NCI-H748 (cell line): ENCODE data around the gene KRT86.

Experiments
- DNase-seq: peaks from one replicate; lab custom pipeline; 2025; ENCODE audit not compliant: unreplicated experiment; lab: John Stamatoyannopoulos, UW

Gene KRT86

DNA sequence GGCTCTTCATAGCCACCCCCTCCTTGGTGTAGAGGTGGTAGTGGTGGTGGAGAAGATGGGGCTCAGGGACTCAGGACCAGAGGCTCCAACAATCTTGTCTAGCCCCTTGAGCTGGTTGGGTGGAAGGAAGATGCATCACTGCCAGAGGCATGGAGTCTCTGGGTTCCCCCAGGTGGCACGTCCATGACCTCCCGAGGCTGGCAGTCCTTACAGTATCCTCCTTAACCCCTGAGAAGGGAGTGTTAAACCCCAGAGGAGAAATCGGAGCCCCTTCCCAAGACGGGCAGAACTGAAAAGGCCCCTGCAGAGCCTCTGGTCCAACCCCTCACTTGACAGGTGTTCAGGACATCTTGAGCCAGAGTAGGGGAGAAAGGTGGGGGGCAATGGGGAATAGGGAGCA, 37.6 kb downstream of the KRT86 start:
- DNase-seq = no peak

DNA sequence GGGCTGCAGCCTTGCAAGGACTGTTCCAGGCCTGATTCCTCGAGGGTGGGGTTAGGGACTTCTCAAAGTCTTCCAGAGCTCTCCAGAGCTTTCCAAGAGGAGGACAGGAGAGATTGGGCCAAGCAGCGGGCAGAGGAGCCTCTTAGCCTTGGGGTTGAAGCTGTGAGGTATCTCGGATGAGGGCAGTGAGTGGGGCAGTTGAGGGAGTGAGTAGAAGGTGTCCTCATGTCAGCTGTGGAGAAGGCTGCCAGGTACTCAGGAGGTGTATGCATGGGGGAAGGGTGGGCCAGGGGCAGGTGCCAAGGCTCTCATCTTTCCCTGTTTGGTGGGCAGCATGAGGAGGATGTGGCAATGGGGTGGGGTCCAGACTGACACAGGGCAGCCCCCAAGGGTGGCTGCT, 39.0 kb downstream of the KRT86 start:
- no peak for DNase-seq

- no peak for DNase-seq
These were observed 39.5 kb downstream of the KRT86 start for GRCh38 chr12:52313926-52314325.

DNA sequence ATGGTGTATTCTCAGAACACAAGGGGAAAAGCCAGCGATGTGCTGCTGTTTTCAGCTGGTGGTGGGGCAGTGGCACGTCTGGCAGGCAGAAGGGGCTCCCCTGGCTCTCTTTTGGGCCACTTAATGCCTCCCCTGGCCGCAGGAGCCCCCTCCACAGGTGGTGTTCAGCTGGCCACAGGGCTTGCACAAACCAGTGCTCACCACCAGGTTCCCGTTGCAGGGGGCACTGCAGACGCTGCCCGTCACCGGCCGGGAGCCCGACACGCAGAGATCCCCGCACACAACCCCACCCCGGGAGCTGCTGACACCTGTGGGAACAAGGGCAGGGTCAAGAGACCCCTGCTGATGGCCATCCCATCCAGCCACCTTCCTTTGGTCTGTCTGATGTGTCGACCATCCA, 40.1 kb downstream of the KRT86 start:
- DNase-seq = no peak

DNA sequence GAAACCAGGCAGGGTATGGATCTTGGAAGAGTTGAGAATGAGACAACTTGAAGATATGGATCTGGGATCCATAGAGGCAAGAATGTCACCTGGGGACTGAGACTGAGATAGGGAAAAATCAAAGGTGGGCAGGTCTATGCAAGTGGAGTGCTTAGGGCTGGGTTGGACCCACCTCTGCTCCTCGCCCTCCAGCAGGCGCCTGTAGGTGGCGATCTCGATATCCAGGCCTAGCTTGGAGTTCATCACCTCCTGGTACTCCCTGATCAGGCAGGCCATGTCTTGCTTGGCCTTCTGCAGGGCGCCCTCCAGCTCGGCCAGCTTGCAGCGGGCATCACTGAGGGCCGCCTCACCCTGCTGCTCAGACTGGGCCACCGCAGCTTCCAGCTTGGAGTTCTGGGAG, 41.3 kb downstream of the KRT86 start:
- DNase-seq = peak; percentile 21

- no peak for DNase-seq
These were observed 41.8 kb downstream of the KRT86 start for GRCh38 chr12:52316290-52316689.

GRCh38 chr12:52316701-52317100, 42.3 kb downstream of the KRT86 start:
- DNase-seq = no peak

GRCh38 chr12:52317468-52318052, 43.1 kb downstream of the KRT86 start:
- DNase-seq = no peak

DNA sequence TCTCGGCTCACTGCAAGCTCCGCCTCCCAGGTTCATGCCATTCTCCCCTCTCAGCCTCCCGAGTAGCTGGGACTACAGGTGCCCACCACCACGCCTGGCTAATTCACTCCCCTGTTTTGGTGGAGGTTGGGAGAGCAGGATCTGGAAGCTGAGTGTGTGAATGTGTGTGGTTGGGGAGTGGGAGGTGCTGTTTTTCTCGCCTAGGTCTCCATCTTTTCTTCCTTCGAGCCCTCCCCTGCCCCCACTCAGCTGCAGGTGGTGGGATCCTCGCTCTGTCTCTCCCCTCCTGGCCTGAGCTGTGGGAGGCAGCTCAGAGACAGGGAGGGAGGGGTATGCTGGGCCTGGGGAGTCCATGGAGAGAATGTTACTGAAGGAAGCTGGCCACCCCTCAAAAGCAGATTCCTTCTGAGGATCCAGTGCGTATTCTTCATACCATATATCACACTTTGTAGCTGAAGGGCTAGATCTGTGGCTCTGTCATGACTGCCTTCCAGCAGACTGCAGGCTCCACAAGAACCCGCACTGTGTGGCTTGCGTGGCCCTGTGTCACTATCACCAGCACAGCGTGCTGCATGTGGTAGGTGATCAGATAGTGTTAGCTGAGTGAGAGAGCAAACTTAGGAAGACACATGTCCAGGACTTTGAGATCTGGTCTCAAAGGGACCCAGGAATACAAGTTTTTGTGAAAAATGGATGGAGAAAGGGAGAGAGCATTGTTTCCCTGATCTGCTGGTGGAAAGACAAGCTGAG, 44.0 kb downstream of the KRT86 start:
- DNase-seq = no peak

DNA sequence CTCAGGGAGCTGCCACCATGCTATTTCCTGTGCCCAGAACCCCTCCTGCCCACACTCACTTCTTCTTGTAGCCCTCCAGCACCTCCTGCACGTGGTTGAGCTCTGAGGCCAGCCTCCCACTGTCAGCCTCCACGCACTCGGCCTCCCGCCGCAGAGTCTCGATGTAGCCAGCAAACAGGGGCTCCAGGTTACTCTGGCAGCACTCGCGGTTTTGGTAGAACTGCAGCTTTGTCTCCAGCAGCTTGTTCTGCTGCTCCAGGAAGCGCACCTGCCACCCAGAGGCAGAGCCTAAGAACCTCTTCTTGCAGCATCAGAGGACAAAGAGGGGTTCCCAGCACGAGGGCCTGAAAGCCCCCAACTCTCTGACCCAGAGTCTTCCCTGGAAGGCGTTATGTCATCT, 44.7 kb downstream of the KRT86 start:
- DNase-seq = peak; percentile 28

DNA sequence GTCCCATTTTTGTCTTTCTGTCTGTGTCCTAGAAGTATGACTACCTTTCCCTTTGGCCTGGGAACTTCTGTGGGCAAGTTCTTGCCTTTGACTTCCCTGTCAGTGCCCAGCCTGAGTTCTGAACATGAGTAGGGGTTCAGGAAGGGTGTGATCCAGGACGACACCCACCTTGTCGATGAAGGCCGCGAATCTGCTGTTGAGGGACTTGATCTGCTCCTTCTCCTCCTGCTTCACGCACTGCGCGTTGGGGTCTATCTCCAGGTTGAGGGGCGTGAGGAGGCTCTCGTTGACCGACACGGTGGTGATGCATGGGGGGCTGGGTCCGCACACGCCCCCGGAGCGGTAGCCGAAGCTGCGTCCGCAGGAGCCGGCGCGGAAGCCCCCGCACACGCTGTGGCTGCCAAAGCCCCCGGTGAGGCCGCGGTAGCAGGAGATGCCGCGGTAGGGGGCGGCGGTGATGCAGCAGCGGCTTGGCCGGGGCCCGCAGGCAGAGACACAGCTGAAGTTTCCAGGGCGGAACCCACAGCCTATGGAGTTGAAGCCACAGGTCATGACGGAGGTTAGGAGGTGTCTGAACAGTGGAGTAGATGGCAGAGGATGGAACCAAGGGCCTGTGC, 46.4 kb downstream of the KRT86 start, which contains the start of gene KRT83:
TSS of gene KRT83 (minus strand) at position 615 of the 617 bp plus-strand sequence. CDS start at position 552, 63 bp downstream.
- DNase-seq = no peak

DNA sequence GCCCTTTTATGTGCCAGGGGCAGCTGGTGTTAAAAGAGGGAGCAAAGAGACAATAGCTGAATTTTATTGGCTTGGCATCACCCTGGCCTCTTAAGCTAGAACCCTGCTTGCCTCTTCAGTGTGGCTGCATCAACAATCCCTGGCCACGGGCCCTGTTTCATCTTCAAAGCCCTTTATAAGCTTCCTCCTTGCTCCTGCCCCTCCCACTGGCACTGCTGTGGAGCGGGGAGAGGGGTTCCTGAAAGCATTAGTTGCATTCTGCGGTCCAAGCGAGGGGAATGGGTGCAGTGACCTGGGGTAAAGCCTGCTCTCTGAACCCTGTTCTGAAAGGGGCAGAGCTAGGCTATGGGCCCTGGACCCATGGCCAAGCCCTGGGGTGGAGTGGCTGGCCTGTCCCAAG, 47.0 kb downstream of the KRT86 start:
- no peak for DNase-seq

GRCh38 chr12:52322069-52322468, 47.6 kb downstream of the KRT86 start:
- DNase-seq = no peak

DNA sequence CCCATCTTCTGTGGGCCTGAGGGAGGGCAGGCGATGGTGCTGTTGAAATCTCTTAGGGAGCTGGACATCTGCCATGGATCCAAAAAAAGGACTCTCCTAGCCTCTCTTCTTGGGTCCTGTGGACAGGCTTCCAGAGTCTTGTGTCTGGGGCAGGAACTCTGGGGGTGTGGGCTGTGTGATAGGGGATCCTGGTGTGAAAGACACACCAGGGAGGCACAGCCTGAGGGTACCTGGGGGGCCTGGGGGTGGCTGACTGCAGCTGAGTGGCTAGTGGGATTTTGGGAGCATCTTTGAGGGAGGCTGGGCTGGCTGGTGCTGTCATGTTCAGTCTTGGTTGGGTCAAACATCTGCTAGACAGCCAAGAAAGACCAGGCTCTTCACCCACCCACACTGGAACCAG, 48.6 kb downstream of the KRT86 start:
- DNase-seq = no peak

DNA sequence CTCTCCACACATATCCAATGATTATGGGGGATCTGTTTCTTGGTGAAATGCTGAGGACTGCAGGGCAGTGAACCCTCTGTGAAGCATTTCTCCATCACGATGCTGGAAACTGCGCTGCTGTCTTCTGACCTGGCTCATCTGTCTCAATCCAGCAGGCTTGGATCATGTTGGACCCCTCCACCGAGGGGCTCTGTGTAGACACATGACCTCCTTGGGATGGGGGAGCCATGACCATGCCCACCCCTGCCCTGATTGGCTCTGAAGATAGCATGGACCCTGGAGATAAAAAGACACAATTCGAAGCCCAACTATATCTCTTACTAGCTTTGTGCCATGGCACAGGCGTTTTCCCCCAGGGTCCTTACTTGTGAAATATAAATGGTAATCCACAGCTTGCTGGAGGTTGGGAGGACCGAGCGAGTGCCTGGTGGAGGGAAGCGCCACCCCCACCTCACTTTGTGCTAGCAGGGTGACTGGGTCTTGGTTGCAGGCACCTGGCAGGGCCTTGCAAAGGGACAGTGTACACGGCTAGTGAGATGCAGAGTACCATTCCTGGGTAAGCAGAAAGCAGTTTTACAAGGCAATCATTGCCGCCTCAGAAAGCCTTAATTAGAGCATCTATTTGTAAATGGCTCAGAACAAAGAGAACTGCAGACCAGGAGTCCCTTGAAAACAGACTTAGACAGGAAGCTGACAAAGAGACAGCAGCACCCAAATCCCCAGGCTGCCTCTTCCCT, 49.1 kb downstream of the KRT86 start:
- DNase-seq = peak; percentile 48

DNA sequence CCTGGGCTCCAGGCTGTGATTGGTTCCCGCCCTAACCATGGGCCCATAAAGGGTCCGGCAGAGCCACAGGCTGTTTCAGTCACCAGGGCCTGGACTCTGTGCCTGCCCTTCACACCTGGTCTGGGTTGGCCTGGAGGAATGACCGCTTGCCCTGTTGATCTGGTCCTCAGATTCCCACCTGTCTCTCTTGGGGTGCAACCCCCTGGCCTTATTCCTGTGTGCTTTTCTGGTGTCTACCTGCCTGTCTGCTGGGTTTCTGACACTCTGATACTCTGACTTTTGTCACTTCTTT, 49.7 kb downstream of the KRT86 start:
- no peak for DNase-seq

GRCh38 chr12:52327052-52327829, 52.8 kb downstream of the KRT86 start:
- peak; percentile 77 for DNase-seq

DNA sequence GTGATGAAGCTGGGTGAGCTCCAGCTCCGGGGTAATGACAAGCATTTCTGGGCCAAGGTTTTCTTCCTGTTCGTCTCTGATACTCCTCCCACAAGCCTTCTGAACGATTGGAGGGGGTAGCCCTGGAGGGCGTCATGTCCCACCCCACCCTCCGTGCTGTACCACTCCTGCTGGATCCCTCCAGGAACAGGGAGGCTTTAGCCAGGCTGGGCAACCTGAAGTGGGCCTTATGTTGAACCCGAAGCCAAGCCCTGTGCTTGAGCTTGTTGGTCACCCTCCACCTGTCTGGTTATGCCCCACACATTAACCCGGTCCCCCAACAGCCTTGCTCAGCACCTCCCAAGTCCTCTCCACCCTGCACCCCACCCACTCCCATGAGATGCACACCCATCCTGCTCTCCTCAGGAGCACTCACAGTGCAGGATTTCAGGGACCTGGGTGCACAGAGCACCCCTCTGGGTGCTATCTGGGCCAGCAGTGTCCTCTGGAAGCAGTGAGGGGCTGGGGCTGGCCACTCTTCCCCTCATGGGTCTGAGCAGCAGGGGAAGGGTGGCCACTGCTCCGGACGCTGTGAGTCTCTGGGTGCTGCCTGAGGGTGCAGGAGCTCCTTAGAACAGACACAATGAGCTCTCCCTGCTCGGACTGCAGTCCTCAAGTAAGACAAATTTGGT, 53.5 kb downstream of the KRT86 start:
- no peak for DNase-seq

DNA sequence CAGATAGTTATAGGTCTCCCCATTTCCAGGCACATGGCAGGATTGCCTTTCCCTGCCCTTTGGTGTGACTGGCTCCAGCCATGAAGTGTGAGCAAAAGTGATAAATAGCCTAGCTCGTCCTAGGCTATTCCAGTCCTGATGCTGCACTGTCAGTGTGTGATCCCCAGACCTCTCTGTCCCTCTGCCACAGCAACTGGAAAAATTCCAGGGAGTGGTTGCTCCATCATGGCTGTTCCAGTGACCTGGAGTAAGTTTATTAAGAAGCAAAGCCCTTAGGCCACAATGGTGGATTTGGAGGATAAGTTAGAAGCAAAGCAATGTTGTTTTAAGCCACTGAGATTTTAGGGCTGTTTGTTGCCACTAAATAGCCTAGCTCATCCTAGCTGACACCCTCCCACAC, 56.6 kb downstream of the KRT86 start:
- no peak for DNase-seq

GRCh38 chr12:52331833-52332232, 57.4 kb downstream of the KRT86 start:
- DNase-seq = no peak

- DNase-seq = no peak
These were observed 57.9 kb downstream of the KRT86 start for GRCh38 chr12:52332381-52332780.
